NCI-H748 treated with DMSO at 0.1 percent for 48 hours (cell line): ENCODE results near the gene FANCL.
A peak's percentile ranks its signal among the peaks of the same experiment; 100 is the strongest.
"Not testable (repeated sequence)": the region's sequence is repeated elsewhere in the genome, so short reads cannot be mapped to it uniquely, and the experiment has no call there.

Experiments used
- DNase-seq: peaks from one replicate; lab custom pipeline; 2025; lab: John Stamatoyannopoulos, UW

The FANCL gene

DNA sequence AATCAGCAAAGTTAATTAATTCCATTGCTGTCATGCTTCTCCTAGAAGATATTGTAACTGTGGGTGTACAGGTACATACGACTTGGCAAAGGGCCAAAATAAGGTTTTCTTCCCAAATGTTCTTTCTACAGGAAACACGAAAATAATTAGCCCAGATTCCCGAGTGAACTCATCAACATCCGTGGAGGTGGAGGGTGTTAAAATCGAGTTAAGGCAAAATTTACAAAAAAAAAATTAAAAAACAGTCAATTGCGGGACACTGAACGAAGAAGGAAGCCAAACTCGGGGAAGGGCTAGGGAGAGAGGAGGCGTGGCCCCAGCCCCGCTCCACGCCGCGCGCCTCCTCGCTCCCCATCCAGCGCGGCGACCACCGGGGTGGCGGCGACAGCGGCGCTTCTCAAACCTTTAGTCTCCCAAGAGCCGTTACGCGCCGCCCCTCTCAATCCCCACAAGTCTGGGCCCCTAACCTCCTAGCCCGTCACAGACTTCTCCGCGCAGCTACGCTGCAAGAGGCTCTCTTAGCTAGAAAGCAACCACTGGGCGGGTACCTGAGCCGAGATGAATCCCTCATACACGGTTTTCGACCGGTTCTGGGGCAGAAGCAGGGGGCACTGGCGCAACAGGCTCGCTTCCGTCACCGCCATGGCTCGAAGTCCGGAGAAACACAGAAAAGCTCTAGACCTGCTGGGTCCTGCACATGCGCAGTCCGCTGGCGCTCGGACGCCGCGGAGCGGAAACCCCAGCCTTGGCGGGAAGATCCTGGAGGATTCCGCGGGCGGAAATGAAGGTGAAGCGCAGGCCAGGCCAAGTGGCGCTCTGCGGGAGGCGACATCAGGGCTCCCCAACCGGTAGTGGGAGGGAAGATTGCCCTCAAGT lies at the start of gene FANCL:
Gene FANCL, minus strand, starts transcription at position 656 of the 876 bp plus-strand sequence. Its CDS starts 12 bp downstream, at position 644.
- DNase-seq: peak; percentile 72

DNA sequence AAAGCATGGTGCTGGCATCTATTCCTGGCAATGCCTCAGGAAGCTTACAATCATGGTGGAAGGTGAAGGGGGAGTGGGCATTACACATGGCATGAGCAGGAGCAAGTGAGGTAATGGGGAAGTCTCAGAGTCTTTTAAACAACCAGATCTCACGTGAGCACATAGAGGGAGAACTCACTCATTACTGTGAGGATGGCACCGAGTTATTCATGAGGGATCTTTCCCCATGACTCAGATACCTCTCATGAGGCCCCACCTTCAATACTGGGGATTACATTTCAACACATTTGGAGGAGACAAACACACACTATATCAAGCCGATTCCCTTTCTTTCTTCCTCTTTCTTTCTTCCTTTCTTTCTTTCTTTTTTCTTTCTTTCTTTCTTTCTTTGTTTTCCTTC lies 47.9 kb upstream of the FANCL start:
- no peak for DNase-seq

DNA sequence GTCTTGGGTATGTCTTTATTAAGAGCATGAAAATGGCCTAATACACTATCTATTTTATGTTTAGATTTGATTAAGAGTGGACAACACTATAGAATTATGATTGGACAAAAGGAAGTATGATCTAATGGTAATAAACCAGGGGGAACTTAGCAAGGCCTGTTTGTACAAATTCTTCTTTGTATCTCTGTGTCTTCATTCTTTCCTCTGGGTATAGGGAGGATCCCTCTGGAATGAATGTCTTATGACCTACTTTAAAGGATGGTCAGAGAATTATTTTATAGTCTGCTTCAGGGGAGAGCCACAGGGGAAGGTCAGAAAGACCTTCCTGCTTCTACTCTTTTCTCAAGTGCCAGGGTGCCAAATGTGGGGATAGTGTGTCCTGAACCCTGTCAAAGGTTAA lies 42.8 kb upstream of the FANCL start:
- no peak for DNase-seq

DNA sequence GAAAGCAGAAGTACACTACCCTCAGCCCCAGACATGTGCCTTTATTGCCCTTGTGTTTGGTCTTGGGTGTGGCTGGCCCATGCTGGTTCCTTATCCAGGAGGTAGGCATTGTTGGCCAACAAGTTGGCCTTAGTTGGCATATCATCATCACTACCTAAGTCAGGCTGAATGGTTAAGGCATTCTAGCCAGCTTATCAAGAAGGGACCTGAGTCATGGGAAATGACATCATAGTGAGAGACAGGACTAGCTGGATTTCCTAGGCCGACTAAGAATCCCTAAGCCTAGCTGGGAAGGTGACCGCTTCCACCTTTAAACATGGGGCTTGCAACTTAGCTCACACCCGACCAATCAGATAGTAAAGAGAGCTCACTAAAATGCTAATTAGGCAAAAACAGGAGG lies 34.0 kb upstream of the FANCL start:
- DNase-seq: not testable (repeated sequence)

DNA sequence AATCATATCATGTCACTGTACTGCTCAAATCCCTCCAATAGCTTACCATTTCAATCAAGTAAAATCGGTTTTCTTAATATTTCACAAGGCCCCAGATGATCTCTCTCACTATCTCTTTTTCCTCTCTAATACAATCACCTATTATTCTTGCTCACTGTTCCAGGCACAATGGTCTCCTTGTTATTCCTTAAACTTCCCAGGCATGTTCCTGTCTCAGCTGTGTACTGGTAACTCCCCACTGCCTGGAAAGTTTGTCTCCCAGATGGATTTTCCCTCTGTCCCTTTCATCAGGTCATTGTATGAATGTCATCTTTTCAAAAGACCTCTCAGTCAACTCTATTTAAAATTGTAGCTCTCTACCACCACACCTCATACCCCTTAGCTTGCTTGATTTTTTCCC lies 30.7 kb upstream of the FANCL start:
- DNase-seq: no peak

- DNase-seq: peak; percentile 0
Measured at GRCh38 chr2:58268685-58269084, 27.6 kb upstream of the FANCL start.

GRCh38 chr2:58266211-58266610 lies 25.1 kb upstream of the FANCL start:
- DNase-seq: no peak

DNA sequence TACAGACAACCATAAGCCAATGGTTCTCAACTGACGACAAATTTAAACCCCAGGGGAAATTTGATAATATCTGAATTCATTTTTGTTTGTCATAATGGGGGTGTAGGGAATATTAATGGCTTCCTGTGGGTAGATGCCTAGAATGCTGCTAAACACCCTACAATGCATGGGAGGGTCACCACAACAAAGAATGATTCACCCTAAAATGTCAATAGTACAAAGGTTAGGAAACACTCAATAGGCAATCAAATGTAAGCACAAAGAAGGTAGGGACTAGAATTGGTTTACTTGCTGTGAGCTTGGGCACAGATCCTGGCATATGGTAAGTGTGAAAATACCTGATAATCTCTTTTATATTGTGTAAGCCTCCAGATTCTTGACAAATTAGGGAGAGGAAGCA lies 20.1 kb upstream of the FANCL start:
- DNase-seq: no peak

DNA sequence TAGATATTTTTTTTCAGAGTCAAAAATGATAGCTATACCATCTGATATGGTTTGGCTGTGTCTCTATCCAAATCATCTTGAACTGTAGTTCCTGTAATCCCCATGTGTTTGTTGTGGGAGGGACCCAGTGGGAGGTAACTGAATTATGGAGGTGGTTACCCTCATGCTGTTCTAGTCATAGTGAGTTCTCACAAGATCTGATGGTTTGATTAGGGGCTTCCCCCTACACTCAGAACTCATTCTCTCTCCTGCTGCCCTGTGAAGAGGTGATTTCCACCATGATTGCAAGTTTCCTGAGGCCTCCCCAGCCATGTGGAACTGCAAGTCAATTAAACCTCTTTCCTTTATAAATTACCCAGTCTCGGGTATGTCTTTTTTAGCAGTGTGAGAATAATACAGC lies 17.3 kb upstream of the FANCL start:
- not testable (repeated sequence) for DNase-seq

GRCh38 chr2:58251331-58252201 lies 10.4 kb upstream of the FANCL start:
- not testable (repeated sequence) for DNase-seq

- DNase-seq: no peak
Measured at GRCh38 chr2:58241546-58241864, 380 bp upstream of the FANCL start.

GRCh38 chr2:58239243-58239925 lies 1.7 kb downstream of the FANCL start:
- DNase-seq: no peak

DNA sequence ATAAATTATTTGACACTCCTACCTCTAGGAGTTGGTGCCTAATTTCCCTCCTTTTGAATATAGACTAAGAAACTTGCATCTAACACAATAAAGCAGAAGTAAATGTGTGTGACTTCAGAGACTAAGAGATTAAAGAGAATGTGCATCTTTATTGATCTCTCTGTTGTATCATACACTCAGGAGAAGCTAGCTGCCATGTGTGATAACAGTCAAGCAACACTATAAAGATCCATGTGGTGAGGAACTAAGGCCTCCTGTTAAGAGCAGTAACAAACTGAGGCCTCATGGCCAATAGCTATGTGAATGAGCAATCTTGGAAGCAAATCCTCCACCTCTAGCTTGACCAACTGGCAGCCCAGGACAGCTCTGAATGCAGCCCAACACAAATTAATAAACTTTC lies 3.4 kb downstream of the FANCL start:
- DNase-seq: no peak

DNA sequence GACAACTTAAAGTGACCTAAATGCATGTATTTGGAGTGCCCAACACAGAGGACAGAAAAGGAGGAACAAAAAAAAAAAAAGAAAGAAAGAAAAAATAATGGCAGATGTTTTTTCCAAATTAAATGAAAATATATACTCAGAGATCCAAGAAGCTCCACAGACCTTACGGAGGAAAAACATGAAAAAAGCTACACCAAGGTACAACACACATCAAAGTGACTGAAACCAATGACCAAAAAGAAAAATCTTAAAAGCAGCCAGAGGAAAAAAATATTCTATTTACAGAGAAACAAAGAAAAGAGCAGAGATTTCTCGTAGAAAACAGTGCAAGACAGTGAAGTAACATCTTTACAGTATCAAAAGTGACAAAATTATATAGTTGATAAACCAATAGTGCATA lies 5.1 kb downstream of the FANCL start:
- DNase-seq: no peak

DNA sequence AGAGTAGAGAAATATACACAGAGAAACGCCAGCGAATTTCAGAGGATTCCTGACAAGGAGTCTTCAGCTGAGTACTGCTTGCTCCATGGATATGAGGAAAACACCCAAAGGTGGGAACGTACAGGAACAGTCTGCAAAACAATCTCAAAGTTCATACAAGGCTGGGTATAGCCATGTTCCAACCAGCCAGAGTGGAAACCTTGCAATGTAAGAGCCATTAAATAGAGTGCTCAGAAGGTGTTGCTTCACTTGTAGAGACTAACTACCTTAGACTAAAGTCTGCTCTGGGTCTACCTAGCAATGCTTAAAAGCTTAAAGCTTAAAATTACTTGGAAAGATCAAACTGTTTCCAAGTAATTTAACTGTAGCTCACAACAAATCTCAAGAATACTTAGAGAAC lies 6.0 kb downstream of the FANCL start:
- DNase-seq: no peak

DNA sequence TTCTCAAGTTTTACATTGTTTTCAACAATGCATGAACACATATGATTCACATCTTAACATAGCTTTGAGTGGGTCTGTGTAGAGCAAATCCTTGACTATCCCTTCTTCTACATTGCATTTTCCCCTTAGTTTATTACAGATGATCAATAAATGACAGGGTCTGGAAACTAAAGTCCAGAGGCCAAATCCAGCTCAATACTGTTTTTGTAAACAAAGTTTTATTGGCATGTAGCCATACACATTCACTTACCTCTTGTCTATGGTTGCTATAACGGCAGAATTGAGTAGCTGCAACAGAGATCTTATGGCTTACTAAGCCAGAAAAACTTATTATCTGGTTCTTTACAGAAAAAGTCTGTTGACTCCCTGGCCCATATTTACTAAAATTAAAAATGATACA lies 12.8 kb downstream of the FANCL start:
- DNase-seq: no peak

DNA sequence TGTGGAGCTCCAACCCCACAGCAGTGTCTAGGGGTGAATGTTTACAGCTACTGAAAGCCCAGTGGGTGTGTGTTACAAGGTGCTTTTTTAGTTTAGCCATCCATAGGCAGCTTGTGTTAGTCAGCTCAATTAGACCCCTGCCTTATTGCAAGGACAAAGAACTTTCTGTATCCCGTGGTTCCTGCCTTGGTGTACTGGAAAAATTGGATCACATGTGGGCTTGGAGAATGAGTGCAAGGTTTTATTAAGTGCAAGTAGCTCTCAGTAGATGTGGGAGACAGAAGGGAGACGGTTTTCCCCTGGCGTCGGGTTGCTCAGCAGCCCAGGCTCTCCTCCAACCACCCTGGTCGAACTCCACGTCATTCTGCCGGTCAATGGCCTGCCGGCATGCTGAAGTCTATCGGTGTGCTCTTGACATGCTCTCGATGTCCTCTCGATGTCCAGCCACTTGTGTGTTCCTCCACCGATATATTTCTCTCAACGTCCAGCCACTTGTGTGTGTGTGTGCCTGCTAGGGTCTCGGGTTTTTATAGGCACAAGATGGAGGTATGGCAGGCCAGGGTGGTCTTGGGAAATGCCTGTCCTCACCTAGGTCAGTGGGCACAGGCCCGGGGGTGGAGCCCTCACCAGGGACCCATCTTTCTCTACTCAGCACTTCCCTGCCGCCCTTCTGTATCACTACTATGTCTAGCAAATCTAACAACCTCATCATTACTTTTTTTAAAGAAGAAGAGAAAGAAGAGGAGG lies 13.8 kb downstream of the FANCL start:
- DNase-seq: no peak

GRCh38 chr2:58221909-58222308 lies 19.2 kb downstream of the FANCL start:
- no peak for DNase-seq

- DNase-seq: no peak
Measured at GRCh38 chr2:58215429-58215828, 25.7 kb downstream of the FANCL start.

DNA sequence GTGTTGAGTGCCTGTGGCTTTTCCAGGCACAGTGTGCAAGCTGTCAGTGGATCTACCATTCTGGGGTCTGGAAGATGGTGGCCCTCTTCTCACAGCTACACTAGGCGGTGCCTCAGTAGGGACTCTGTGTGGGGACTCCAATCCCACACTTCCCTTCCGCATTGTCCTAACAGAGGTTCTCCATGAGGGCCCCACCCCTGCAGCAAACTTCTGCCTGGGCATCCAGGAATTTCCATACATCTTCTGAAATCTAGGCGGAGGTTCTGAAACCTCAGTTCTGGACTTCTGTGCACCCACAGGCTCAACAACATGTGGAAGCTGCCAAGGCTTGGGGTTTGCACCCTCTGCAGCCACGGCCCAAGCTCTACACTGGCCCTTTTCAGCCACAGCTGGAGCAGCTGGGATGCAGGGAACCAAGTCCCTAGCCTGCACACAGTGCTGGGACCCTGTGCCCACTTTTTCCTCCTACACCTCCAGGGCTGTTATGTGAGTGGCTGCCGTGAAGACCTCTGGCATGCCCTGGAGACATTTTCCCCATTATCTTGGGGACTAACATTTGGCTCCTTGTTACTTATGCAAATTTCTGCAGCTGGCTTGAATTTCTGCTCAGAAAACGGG lies 30.1 kb downstream of the FANCL start:
- DNase-seq: not testable (repeated sequence)

- no peak for DNase-seq
Measured at GRCh38 chr2:58207189-58207588, 33.9 kb downstream of the FANCL start.
